Tibial artery (tissue), 4 donors: ENCODE measurements around the gene GDI2.

Experiments
- DNase-seq, 2 donors: peaks; one replicate each; pipeline ENCODE4 v3.0.0-alpha.2; 2019
- H3K27ac ChIP-seq, 2 donors: fragments of 200-600 bp; sonication (generic) in 1 of 2; 1 replicate in 1 of 2; 2 replicates in 1 of 2; pipeline ENCODE4 v1.5.1; 2018 to 2019; ENCODE audit warnings: mild to moderate bottlenecking in 1 of 2
- H3K27me3 ChIP-seq, 2 donors: fragments of 200-600 bp; sonication (generic) in 1 of 2; one replicate each; pipeline versions ENCODE4 v1.5.1 to v1.6.0; 2016 to 2019
- H3K36me3 ChIP-seq, 3 donors: fragments of 200-600 bp; sonication (generic) in 2 of 3; one replicate each; pipeline ENCODE4 v1.5.1; 2016 to 2019; ENCODE audit warnings: mild to moderate bottlenecking in 2 of 3
- H3K4me1 ChIP-seq, 4 donors: fragments of 200-600 bp; sonication (generic) in 2 of 4; 1 replicate in 3 of 4; 2 replicates in 1 of 4; pipeline ENCODE4 v1.5.1; 2016 to 2019
- H3K4me3 ChIP-seq, 2 donors: fragments of 200-600 bp; sonication (generic) in 1 of 2; 1 replicate in 1 of 2; 2 replicates in 1 of 2; pipeline ENCODE4 v1.5.1; 2018 to 2019; ENCODE audit warnings: mild to moderate bottlenecking in 2 of 2
- H3K9me3 ChIP-seq, 3 donors: fragments of 200-600 bp; sonication (generic) in 1 of 3; one replicate each; pipeline ENCODE4 v1.5.1; 2016 to 2019
- intact Hi-C: fragments of 100-400 bp; cut with DNase I; formaldehyde crosslinking; loops from one replicate; pipeline ENCODE4 v1.15.0; 2023; ENCODE audit warnings: low total_unique reads
- TF ChIP-seq, protein P1 (sequence below), 2 experiments: fragments of 200-600 bp in 1 of 2; fragments of 450-650 bp in 1 of 2; IDR thresholded peaks; one replicate each; pipeline ENCODE4 v1.5.1; 2017 to 2019; ENCODE audit warnings: antibody characterized with exemption in 2 of 2, mild to moderate bottlenecking in 1 of 2, moderate library complexity in 1 of 2

Gene GDI2

DNA sequence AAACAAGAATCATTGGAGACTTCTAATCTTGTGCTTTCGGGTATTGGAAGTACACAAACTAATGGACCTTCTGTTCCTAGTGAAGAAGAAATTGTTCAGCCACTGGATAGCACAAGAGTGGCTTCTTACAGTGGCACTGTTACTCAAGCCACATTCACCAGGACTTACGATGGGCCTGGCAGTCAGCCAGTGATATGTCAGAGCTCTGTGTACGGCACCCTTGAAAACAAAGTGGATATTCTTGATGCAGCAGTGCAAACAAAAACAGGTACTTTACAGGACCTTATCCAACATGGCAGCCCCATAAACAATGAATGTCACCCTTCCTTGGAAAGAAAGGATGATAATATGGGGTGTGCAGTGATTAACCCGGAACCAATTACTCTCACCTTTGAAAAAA lies 67.0 kb downstream of the GDI2 start:
- Histone ChIP-seq H3K9me3 (no peaks in the 10 kb centered on the region), H3K4me3 (no peak overlapping the region), H3K36me3 (peaks cover 24 to 74% (median 48%) of the 10 kb centered on the region in 3 donors), H3K4me1 (peaks cover 0 to 4% (median 0%) of the 10 kb centered on the region in 4 donors), H3K27ac (no peak overlapping the region), H3K27me3 (no peaks in the 10 kb centered on the region)
- intact Hi-C loops = no loop called here
- no peak for DNase-seq
- TF ChIP-seq, protein P1, sequence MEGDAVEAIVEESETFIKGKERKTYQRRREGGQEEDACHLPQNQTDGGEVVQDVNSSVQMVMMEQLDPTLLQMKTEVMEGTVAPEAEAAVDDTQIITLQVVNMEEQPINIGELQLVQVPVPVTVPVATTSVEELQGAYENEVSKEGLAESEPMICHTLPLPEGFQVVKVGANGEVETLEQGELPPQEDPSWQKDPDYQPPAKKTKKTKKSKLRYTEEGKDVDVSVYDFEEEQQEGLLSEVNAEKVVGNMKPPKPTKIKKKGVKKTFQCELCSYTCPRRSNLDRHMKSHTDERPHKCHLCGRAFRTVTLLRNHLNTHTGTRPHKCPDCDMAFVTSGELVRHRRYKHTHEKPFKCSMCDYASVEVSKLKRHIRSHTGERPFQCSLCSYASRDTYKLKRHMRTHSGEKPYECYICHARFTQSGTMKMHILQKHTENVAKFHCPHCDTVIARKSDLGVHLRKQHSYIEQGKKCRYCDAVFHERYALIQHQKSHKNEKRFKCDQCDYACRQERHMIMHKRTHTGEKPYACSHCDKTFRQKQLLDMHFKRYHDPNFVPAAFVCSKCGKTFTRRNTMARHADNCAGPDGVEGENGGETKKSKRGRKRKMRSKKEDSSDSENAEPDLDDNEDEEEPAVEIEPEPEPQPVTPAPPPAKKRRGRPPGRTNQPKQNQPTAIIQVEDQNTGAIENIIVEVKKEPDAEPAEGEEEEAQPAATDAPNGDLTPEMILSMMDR (IDR thresholded peaks at IDR 0.05) = no peak

DNA sequence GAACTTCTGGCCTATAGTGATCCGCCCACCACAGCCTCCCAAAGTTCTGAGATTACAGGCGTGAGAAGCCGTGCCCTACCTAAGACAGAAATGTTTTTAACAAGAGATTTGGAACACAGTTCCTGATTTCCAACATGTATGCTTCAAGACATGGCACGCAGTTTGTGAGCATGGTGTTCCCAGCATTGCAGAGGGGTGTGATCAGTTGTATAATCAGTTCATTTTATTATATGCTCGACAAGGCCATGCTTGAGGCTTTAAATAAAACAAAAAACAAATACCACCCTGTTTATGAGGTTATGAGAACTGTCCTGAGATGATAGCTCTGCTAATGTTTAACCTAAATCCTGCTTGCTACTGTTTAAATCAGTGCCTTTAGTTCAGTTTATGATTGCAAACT lies 68.4 kb downstream of the GDI2 start:
- intact Hi-C loops = no loop called here
- H3K27me3 ChIP-seq = no peaks in the 10 kb centered on the region
- TF ChIP-seq, protein P1 (IDR thresholded peaks at IDR 0.05) = no peak
- H3K27ac ChIP-seq = no peak overlapping the region
- H3K36me3 ChIP-seq = peaks cover 28 to 87% (median 56%) of the 10 kb centered on the region in 3 donors
- H3K9me3 ChIP-seq = no peaks in the 10 kb centered on the region
- no peaks in the 10 kb centered on the region for H3K4me1 ChIP-seq
- DNase-seq = no peak
- no peak overlapping the region for H3K4me3 ChIP-seq

DNA sequence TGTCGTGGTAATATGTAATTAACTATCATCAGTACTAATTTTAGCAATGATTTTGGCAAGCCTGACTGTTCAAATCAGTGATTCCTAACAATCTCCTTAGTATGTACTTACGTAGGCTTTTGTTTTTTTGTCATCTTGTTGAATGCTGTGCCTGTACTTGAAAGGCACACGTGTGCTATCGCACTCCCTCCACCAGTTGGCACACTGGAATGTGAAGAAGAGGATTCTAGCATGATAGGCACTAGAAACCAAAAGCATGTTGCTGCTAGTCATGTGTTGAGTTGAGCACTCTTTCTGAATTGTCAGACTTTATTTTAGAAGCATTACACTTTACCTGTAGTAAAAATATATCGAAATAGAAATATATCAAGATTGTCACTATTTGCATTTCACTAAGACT lies 69.5 kb downstream of the GDI2 start:
- Histone ChIP-seq H3K9me3 (no peaks in the 10 kb centered on the region), H3K4me1 (no peaks in the 10 kb centered on the region), H3K27ac (no peak overlapping the region), H3K36me3 (peaks cover 28 to 80% (median 60%) of the 10 kb centered on the region in 3 donors), H3K27me3 (no peaks in the 10 kb centered on the region), H3K4me3 (no peak overlapping the region)
- TF ChIP-seq, protein P1 (IDR thresholded peaks at IDR 0.05) = no peak
- no peak for DNase-seq
- intact Hi-C loops = no loop called here

DNA sequence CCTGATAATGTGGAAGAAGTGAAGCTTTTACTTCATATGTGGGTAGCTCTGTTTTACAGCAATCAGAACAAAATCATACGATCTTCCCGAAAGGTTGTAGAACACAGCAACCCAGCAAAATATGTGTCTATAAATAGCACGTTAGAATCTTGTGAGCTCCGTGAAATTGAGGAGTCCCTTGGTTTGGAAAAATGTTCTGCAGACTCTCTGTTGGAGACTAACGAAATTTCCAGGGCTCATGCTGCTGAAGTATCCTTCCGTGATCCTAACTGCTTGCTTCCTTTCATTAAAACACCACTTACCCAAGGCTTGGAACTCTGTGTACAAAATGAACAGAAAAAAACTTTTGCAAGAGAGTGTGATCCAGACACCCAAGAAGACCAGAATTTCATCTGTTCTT lies 71.1 kb downstream of the GDI2 start:
- no peaks in the 10 kb centered on the region for H3K9me3 ChIP-seq
- no peaks in the 10 kb centered on the region for H3K27me3 ChIP-seq
- H3K36me3 ChIP-seq = peaks cover 21 to 64% (median 46%) of the 10 kb centered on the region in 3 donors
- intact Hi-C loops = no loop called here
- DNase-seq = no peak
- TF ChIP-seq, protein P1 (IDR thresholded peaks at IDR 0.05) = no peak
- no peak overlapping the region for H3K27ac ChIP-seq
- no peaks in the 10 kb centered on the region for H3K4me1 ChIP-seq
- H3K4me3 ChIP-seq = no peak overlapping the region

DNA sequence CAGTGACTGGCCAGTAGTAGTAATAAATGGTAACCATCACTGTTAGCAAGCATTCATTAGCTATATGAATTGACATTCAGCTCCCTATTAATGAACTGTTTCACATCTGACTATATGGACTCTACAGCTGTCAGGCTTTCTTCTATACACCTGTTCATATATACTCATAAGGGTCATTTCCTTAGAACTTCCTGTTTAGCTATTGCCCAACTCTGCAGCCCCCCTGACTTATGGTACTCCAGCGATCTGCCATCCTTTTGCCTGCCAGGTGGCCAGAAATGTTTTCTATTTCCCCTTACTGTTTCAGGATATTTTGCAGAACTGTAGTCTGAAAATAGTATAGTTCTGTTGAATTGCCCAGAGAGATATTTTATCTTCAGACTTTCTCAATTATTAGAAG lies 72.0 kb downstream of the GDI2 start:
- no peak overlapping the region for H3K27ac ChIP-seq
- no peak for DNase-seq
- TF ChIP-seq, protein P1 (IDR thresholded peaks at IDR 0.05) = no peak
- no peaks in the 10 kb centered on the region for H3K4me1 ChIP-seq
- H3K36me3 ChIP-seq = peaks cover 13 to 56% (median 38%) of the 10 kb centered on the region in 3 donors
- no peaks in the 10 kb centered on the region for H3K9me3 ChIP-seq
- H3K27me3 ChIP-seq = no peaks in the 10 kb centered on the region
- intact Hi-C loops = no loop called here
- no peak overlapping the region for H3K4me3 ChIP-seq

DNA sequence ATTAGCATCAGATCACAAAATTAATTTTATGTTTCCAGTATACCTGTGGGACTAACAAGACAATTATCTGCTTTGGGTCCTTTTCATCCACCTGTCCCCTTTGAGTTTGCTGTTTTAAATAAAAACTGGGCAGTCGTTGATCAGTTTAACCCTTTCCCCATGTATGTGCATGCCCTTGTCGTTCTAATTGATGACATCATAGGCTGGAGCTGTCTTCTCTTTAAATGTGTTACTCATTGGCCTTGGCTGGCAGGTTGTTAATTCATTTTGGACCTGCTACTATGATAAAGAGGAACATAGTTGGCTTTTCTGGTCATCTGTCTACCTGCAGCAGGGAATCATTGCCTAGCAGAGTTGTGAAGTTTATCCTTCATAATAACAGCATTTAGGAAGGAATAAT lies 74.8 kb downstream of the GDI2 start:
- DNase-seq = no peak
- intact Hi-C loops = no loop called here
- Histone ChIP-seq H3K4me1 (no peaks in the 10 kb centered on the region), H3K9me3 (no peaks in the 10 kb centered on the region), H3K4me3 (no peak overlapping the region), H3K27ac (no peak overlapping the region), H3K36me3 (peaks cover 8 to 45% (median 33%) of the 10 kb centered on the region in 3 donors), H3K27me3 (no peaks in the 10 kb centered on the region)
- TF ChIP-seq, protein P1 (IDR thresholded peaks at IDR 0.05) = no peak
